Calu3 (cell line): Measurements from ENCODE around the gene VWC2L. TPM values are rescaled to one million over a fixed set of nuclear protein-coding genes. Genes with fewer than 3 reads are reported as not detected.

Source experiments
- BruUV-seq: library from RNA; stranded (reverse); fragments of 400-500 nt; replicated peaks from 2 replicates; lab custom pipeline; 2021; lab: Mats Ljungman, UMichigan
- CTCF ChIA-PET: fragments of 300-600 bp; sonication (Branson Sonifier 250); formaldehyde crosslinking; loops from one replicate; lab custom pipeline; 2022; ENCODE audit warnings: antibody characterized with exemption; lab: Charles Lee
- DNase-seq: peaks from one replicate; pipeline ENCODE4 v3.0.0; 2022
- H3K27ac Mint-ChIP-seq: one replicate; pipeline ENCODE4 v1.8.0; 2022; ENCODE audit warnings: mixed read lengths; ENCODE audit not compliant: unreplicated experiment
- H3K27me3 Mint-ChIP-seq: one replicate; pipeline ENCODE4 v1.8.0; 2022; ENCODE audit warnings: mixed read lengths; ENCODE audit not compliant: unreplicated experiment
- H3K36me3 Mint-ChIP-seq: one replicate; pipeline ENCODE4 v1.8.0; 2022; ENCODE audit warnings: mild to moderate bottlenecking, moderate library complexity, mixed read lengths; ENCODE audit not compliant: insufficient read depth, unreplicated experiment
- H3K4me1 Mint-ChIP-seq: one replicate; pipeline ENCODE4 v1.8.0; 2022; ENCODE audit warnings: mild to moderate bottlenecking, low read depth, mixed read lengths; ENCODE audit not compliant: unreplicated experiment
- H3K4me3 Mint-ChIP-seq: one replicate; pipeline ENCODE4 v1.8.0; 2022; ENCODE audit warnings: mild to moderate bottlenecking, low read depth, moderate library complexity, mixed read lengths; ENCODE audit not compliant: unreplicated experiment
- H3K9me3 Mint-ChIP-seq: one replicate; pipeline ENCODE4 v1.8.0; 2022; ENCODE audit warnings: low read depth, mixed read lengths; ENCODE audit not compliant: unreplicated experiment
- CTCF ChIP-seq: fragments of 200-600 bp; IDR thresholded peaks from one replicate; pipeline ENCODE4 v1.8.0; 2022; ENCODE audit warnings: antibody characterized with exemption; ENCODE audit not compliant: unreplicated experiment
- intact Hi-C: fragments of 100-400 bp; cut with micrococcal nuclease; formaldehyde crosslinking; loops from one replicate; pipeline ENCODE4 v1.10.0; 2022; ENCODE audit not compliant: unreplicated experiment
- total RNA-seq: library from RNA; stranded (reverse); gene quantifications from 2 replicates; pipeline ENCODE4 v1.2.3, GENCODE V29; 2022

Gene VWC2L
- total RNA-seq, 1 experiment from 2014 or later = not detected

- intact Hi-C loops = no loop called here
- CTCF ChIA-PET = interaction anchor here (0.9 kb wide), 1 partner anchor 585 kb away, joined by 3 read pairs; no protein-coding TSS in a partner anchor
Observed at GRCh38 chr2:214393796-214394195, 17.1 kb upstream of the VWC2L start.

GRCh38 chr2:214395040-214395439, 15.8 kb upstream of the VWC2L start:
- Mint-ChIP-seq H3K9me3 (no peaks in the 10 kb centered on the region), H3K27me3 (no peaks in the 10 kb centered on the region), H3K4me1 (no peaks in the 10 kb centered on the region), H3K36me3 (no peaks in the 10 kb centered on the region), H3K27ac (no peak overlapping the region), H3K4me3 (no peak overlapping the region)
- no peak for TF ChIP-seq CTCF
- DNase-seq = no peak
- intact Hi-C loops = no loop called here
- CTCF ChIA-PET = no interaction called here
- BruUV-seq = no TSS peak

More at GRCh38 chr2:214393796-214394195, 17.1 kb upstream of the VWC2L start:
- Mint-ChIP-seq H3K36me3 (no peaks in the 10 kb centered on the region), H3K27ac (no peak overlapping the region), H3K9me3 (no peaks in the 10 kb centered on the region), H3K4me3 (no peak overlapping the region), H3K27me3 (no peaks in the 10 kb centered on the region), H3K4me1 (no peaks in the 10 kb centered on the region)
- DNase-seq = no peak
- no TSS peak for BruUV-seq
- no peak for TF ChIP-seq CTCF

- no peak for DNase-seq
- intact Hi-C loops = loop anchor here (10.0 kb wide), 1 partner anchor 1147 kb away; no protein-coding TSS in a partner anchor
- no peaks in the 10 kb centered on the region for H3K9me3 Mint-ChIP-seq
Observed at GRCh38 chr2:214401580-214401979, 9.3 kb upstream of the VWC2L start.

GRCh38 chr2:214410128-214410775, 602 bp upstream of the VWC2L start:
- H3K27ac Mint-ChIP-seq = no peak overlapping the region
- no peak for TF ChIP-seq CTCF
- CTCF ChIA-PET = no interaction called here
- intact Hi-C loops = loop anchor here (10.0 kb wide), 1 partner anchor 815 kb away; no protein-coding TSS in a partner anchor
- H3K9me3 Mint-ChIP-seq = no peaks in the 10 kb centered on the region
- H3K36me3 Mint-ChIP-seq = no peaks in the 10 kb centered on the region
- no TSS peak for BruUV-seq
- H3K4me3 Mint-ChIP-seq = no peak overlapping the region
- DNase-seq = no peak
- H3K27me3 Mint-ChIP-seq = no peaks in the 10 kb centered on the region
- H3K4me1 Mint-ChIP-seq = no peaks in the 10 kb centered on the region

More at GRCh38 chr2:214401580-214401979, 9.3 kb upstream of the VWC2L start:
- CTCF ChIA-PET = no interaction called here
- Mint-ChIP-seq H3K27me3 (no peaks in the 10 kb centered on the region), H3K27ac (no peak overlapping the region), H3K36me3 (no peaks in the 10 kb centered on the region), H3K4me3 (no peak overlapping the region), H3K4me1 (no peaks in the 10 kb centered on the region)
- no peak for TF ChIP-seq CTCF
- BruUV-seq = no TSS peak
